Psoas muscle (tissue), 8 donors: Measurements from ENCODE around the gene SCYGR3. TPM values are rescaled to one million over a fixed set of nuclear protein-coding genes. Genes with fewer than 3 reads are reported as not detected.
"Not testable (repeated sequence)": the region's sequence is repeated elsewhere in the genome, so short reads cannot be mapped to it uniquely, and the experiment has no call there.

ENCODE experiments used
- ATAC-seq, 4 donors: fragments of 200-7000 bp; cut with Tn5 transposase; one replicate each; pipeline ENCODE4 v1.9.1; 2020; ENCODE audit warnings: moderate library complexity in 3 of 4, mild to moderate bottlenecking in 2 of 4
- DNase-seq, 2 donors: peaks; one replicate each; pipeline ENCODE4 v3.0.0-alpha.2; 2020
- H3K27ac ChIP-seq: fragments of 200-600 bp; one replicate; pipeline ENCODE4 v1.8.0; 2022
- H3K27me3 ChIP-seq, 3 donors: fragments of 200-600 bp in 1 of 3; one replicate each; pipeline versions ENCODE4 v1.6.1 to v1.8.0; 2013 to 2022; ENCODE audit warnings: low read length in 2 of 3, mild to moderate bottlenecking in 2 of 3, moderate library complexity in 1 of 3; ENCODE audit not compliant: insufficient read depth in 3 of 3
- H3K36me3 ChIP-seq, 2 donors: fragments of 200-600 bp in 1 of 2; one replicate each; pipeline versions ENCODE4 v1.6.1 to v1.8.0; 2013 to 2022; ENCODE audit warnings: low read depth in 1 of 2, mild to moderate bottlenecking in 1 of 2, moderate library complexity in 1 of 2; ENCODE audit not compliant: insufficient read depth in 1 of 2
- H3K4me1 ChIP-seq: fragments of 200-600 bp; one replicate; pipeline ENCODE4 v1.8.0; 2022
- H3K4me3 ChIP-seq: fragments of 200-600 bp; one replicate; pipeline ENCODE4 v1.8.0; 2022; ENCODE audit warnings: mild to moderate bottlenecking
- H3K9me3 ChIP-seq: fragments of 200-600 bp; one replicate; pipeline ENCODE4 v1.8.0; 2022
- CTCF ChIP-seq: fragments of 200-600 bp; IDR thresholded peaks from one replicate; pipeline ENCODE4 v1.8.0; 2022; ENCODE audit warnings: antibody characterized with exemption
- WGBS, 3 donors: extraction: QIAGEN DNeasy Blood & Tissue Kit; methylation state at CpG; one replicate each; pipeline versions ENCODE4 v1.1.6 to v1.1.7; 2013; 5-methylcytosine and 5-hydroxymethylcytosine counted together
- intact Hi-C, 2 donors: fragments of 100-400 bp; cut with DNase I; formaldehyde crosslinking; loops; one replicate each; pipeline versions ENCODE4 v1.11.0 to v1.14.2; 2022
- polyA plus RNA-seq, 3 donors: library from polyadenylated mRNA; stranded (reverse); fragments of 200-250 nt; gene quantifications; one replicate each; pipeline ENCODE4 v1.2.3, GENCODE V29; 2013
- total RNA-seq, 4 donors: library from RNA; stranded (reverse); fragmentation: NEBNext Ultra II Directional in 2 of 4; extraction: Animal tissue kit (Norgen Biotek cat#: 25700) in 2 of 4; gene quantifications; one replicate each; pipeline versions ENCODE4 v1.2.1 to v1.2.4, GENCODE V29; 2021 to 2023
- donor health status: healthy with polysubstance abuse.
- donor health status: DM: no; HTN: no; CAD: no; lungs with moderate emphysema.
- donor health status: Bipolar disorder and iron deficiency.
- donor health status: healthy.
- donor health status: DM: yes; HTN: yes; CAD: no.
- donor health status: DM: no; HTN: no; CAD: no.
- donor health status: DM: no; HTN: no; CAD: no.
- donor health status: DM: yes; HTN: yes; CAD: no.

Gene SCYGR3
- total and polyA plus RNA-seq, 7 donors = not detected

GRCh38 chr2:227606476-227606875, 8.2 kb downstream of the SCYGR3 start:
- ATAC-seq (no peak), DNase-seq (no peak)
- intact Hi-C loops = no loop called here
- no peak for TF ChIP-seq CTCF
- WGBS, 3 donors = 31 to 61% (median 39%) methylated on average over 1 of the region's 1 CpG
- no peaks in the 10 kb centered on the region for H3K4me1 ChIP-seq
- no peaks in the 10 kb centered on the region for H3K9me3 ChIP-seq
- H3K27ac ChIP-seq = no peak overlapping the region
- H3K27me3 ChIP-seq = no peaks in the 10 kb centered on the region
- H3K4me3 ChIP-seq = no peak overlapping the region
- no peaks in the 10 kb centered on the region for H3K36me3 ChIP-seq

GRCh38 chr2:227602358-227602757, 12.3 kb downstream of the SCYGR3 start:
- WGBS, 3 donors = 74 to 78% (median 75%) methylated on average over 3 of the region's 3 CpGs
- Histone ChIP-seq H3K27ac (no peak overlapping the region), H3K27me3 (no peaks in the 10 kb centered on the region), H3K9me3 (no peaks in the 10 kb centered on the region), H3K4me3 (no peak overlapping the region), H3K4me1 (no peaks in the 10 kb centered on the region), H3K36me3 (no peaks in the 10 kb centered on the region)
- no peak for DNase-seq
- no peak for TF ChIP-seq CTCF
- intact Hi-C loops = no loop called here
- ATAC-seq = no peak

- ATAC-seq, DNase-seq, H3K9me3 ChIP-seq, intact Hi-C loops, H3K27ac ChIP-seq, H3K36me3 ChIP-seq, H3K4me1 ChIP-seq, H3K4me3 ChIP-seq, H3K27me3 ChIP-seq: not testable (repeated sequence)
- WGBS, 3 donors = 61 to 75% (median 70%) methylated on average over 12 to 16 of the region's 16 CpGs
Measured at GRCh38 chr2:227598835-227599503, 15.7 kb downstream of the SCYGR3 start, which contains the start of gene SCYGR2. TSS of gene SCYGR2 (plus strand) at chr2:227598893. CDS start at chr2:227598893, 0 bp downstream.

- Histone ChIP-seq H3K4me3 (no peak overlapping the region), H3K27ac (no peak overlapping the region), H3K4me1 (no peaks in the 10 kb centered on the region), H3K27me3 (peaks cover 0 to 5% (median 0%) of the 10 kb centered on the region in 3 donors), H3K36me3 (no peaks in the 10 kb centered on the region), H3K9me3 (no peaks in the 10 kb centered on the region)
- intact Hi-C loops = no loop called here
- ATAC-seq (no peak), DNase-seq (no peak)
- WGBS, 3 donors = 51 to 64% (median 57%) methylated on average over 4 of the region's 4 CpGs
- no peak for TF ChIP-seq CTCF
Measured at GRCh38 chr2:227597998-227598397, 16.6 kb downstream of the SCYGR3 start.

- no peak overlapping the region for H3K27ac ChIP-seq
- H3K4me3 ChIP-seq = no peak overlapping the region
- DNase-seq (no peak), ATAC-seq (no peak)
- intact Hi-C loops = no loop called here
- H3K4me1 ChIP-seq = no peaks in the 10 kb centered on the region
- H3K36me3 ChIP-seq = no peaks in the 10 kb centered on the region
- no peaks in the 10 kb centered on the region for H3K9me3 ChIP-seq
- peaks cover 0 to 11% (median 0%) of the 10 kb centered on the region in 3 donors for H3K27me3 ChIP-seq
- TF ChIP-seq CTCF = no peak
Measured at GRCh38 chr2:227597036-227597435, 17.6 kb downstream of the SCYGR3 start.
